ENCODE measurements around the gene FILIP1L.

FILIP1L gene

GRCh38 chr3:100008081-100008698, 106.1 kb downstream of the FILIP1L start:
- DNase-seq (ENCODE audit: low read depth): no peak

- DNase-seq (ENCODE audit: low read depth): no peak
Measured at GRCh38 chr3:100007313-100007712, 107.0 kb downstream of the FILIP1L start.

GRCh38 chr3:100006570-100007271, 107.6 kb downstream of the FILIP1L start:
- peak; percentile 53 for DNase-seq (ENCODE audit: low read depth)

- DNase-seq (ENCODE audit: low read depth): peak; percentile 13
Measured at GRCh38 chr3:100005665-100006393, 108.5 kb downstream of the FILIP1L start.

- DNase-seq (ENCODE audit: low read depth): no peak
Measured at GRCh38 chr3:100004931-100005330, 109.4 kb downstream of the FILIP1L start.

GRCh38 chr3:100003609-100004503, 110.4 kb downstream of the FILIP1L start:
- no peak for DNase-seq (ENCODE audit: low read depth)

- peak; percentile 48 for DNase-seq (ENCODE audit: low read depth)
Measured at GRCh38 chr3:100002599-100003350, 111.5 kb downstream of the FILIP1L start.

- no peak for DNase-seq (ENCODE audit: low read depth)
Measured at GRCh38 chr3:100001526-100002270, 112.6 kb downstream of the FILIP1L start.

GRCh38 chr3:100001083-100001482, 113.2 kb downstream of the FILIP1L start:
- no peak for DNase-seq (ENCODE audit: low read depth)

GRCh38 chr3:99999536-99999935, 114.8 kb downstream of the FILIP1L start:
- peak; percentile 75 for DNase-seq (ENCODE audit: low read depth)

GRCh38 chr3:99997293-99997692, 117.0 kb downstream of the FILIP1L start:
- no peak for DNase-seq (ENCODE audit: low read depth)

GRCh38 chr3:99990179-99990578, 124.1 kb downstream of the FILIP1L start:
- no peak for DNase-seq (ENCODE audit: low read depth)

GRCh38 chr3:99984668-99985067, 129.6 kb downstream of the FILIP1L start:
- DNase-seq (ENCODE audit: low read depth): no peak

- no peak for DNase-seq (ENCODE audit: low read depth)
Measured at GRCh38 chr3:99984139-99984538, 130.2 kb downstream of the FILIP1L start.

- DNase-seq (ENCODE audit: low read depth): no peak
Measured at GRCh38 chr3:99982650-99983049, 131.7 kb downstream of the FILIP1L start.

- no peak for DNase-seq (ENCODE audit: low read depth)
Measured at GRCh38 chr3:99981138-99981537, 133.2 kb downstream of the FILIP1L start.

GRCh38 chr3:99980606-99981005, 133.7 kb downstream of the FILIP1L start:
- DNase-seq (ENCODE audit: low read depth): no peak

- no peak for DNase-seq (ENCODE audit: low read depth)
Measured at GRCh38 chr3:99978221-99978620, 136.1 kb downstream of the FILIP1L start.

- no peak for DNase-seq (ENCODE audit: low read depth)
Measured at GRCh38 chr3:99976584-99976983, 137.7 kb downstream of the FILIP1L start.

GRCh38 chr3:99974989-99975388, 139.3 kb downstream of the FILIP1L start:
- no peak for DNase-seq (ENCODE audit: low read depth)

Data from fibroblast of gingiva (primary cell).